GM21825 (cell line): ENCODE measurements around the gene PCCB.
"Not testable (repeated sequence)": the region's sequence is repeated elsewhere in the genome, so short reads cannot be mapped to it uniquely, and the experiment has no call there.

ENCODE experiments used
- ATAC-seq: cut with Tn5 transposase; IDR thresholded peaks from one replicate; pipeline ENCODE4 v1.9.1; 2021; ENCODE audit warnings: mild to moderate bottlenecking, moderate library complexity; ENCODE audit not compliant: unreplicated experiment

PCCB gene

GRCh38 chr3:136261826-136262225, 11.7 kb downstream of the PCCB start:
- no peak for ATAC-seq

GRCh38 chr3:136262559-136262958, 12.4 kb downstream of the PCCB start:
- ATAC-seq: no peak

- no peak for ATAC-seq
These were observed 13.1 kb downstream of the PCCB start for GRCh38 chr3:136263251-136263650.

- ATAC-seq: peak; percentile 58
These were observed 16.5 kb downstream of the PCCB start for GRCh38 chr3:136266468-136267125.

GRCh38 chr3:136267235-136267634, 17.1 kb downstream of the PCCB start:
- ATAC-seq: no peak

GRCh38 chr3:136270179-136270578, 20.0 kb downstream of the PCCB start:
- ATAC-seq: no peak

- ATAC-seq: not testable (repeated sequence)
These were observed 21.5 kb downstream of the PCCB start for GRCh38 chr3:136271626-136272025.

- ATAC-seq: no peak
These were observed 26.1 kb downstream of the PCCB start for GRCh38 chr3:136276049-136276755.

- no peak for ATAC-seq
These were observed 27.0 kb downstream of the PCCB start for GRCh38 chr3:136277115-136277514.

GRCh38 chr3:136277634-136278033, 27.5 kb downstream of the PCCB start:
- ATAC-seq: no peak

GRCh38 chr3:136279092-136279491, 29.0 kb downstream of the PCCB start:
- no peak for ATAC-seq

- no peak for ATAC-seq
These were observed 30.8 kb downstream of the PCCB start for GRCh38 chr3:136280961-136281360.

- no peak for ATAC-seq
These were observed 31.9 kb downstream of the PCCB start for GRCh38 chr3:136281966-136282520.

- ATAC-seq: no peak
These were observed 33.5 kb downstream of the PCCB start for GRCh38 chr3:136283627-136284026.

GRCh38 chr3:136291302-136291701, 41.2 kb downstream of the PCCB start:
- no peak for ATAC-seq

GRCh38 chr3:136292500-136292899, 42.4 kb downstream of the PCCB start:
- no peak for ATAC-seq

- ATAC-seq: no peak
These were observed 43.1 kb downstream of the PCCB start for GRCh38 chr3:136293279-136293678.

GRCh38 chr3:136294176-136294575, 44.0 kb downstream of the PCCB start:
- ATAC-seq: no peak

GRCh38 chr3:136296960-136297359, 46.8 kb downstream of the PCCB start:
- no peak for ATAC-seq

GRCh38 chr3:136297826-136298225, 47.7 kb downstream of the PCCB start:
- ATAC-seq: no peak

- no peak for ATAC-seq
These were observed 50.3 kb downstream of the PCCB start for GRCh38 chr3:136300444-136300843.

- ATAC-seq: no peak
These were observed 55.7 kb downstream of the PCCB start for GRCh38 chr3:136305879-136306278.
